Measurements from ENCODE around the gene C5orf46.

- TF ChIP-seq CTCF (conservative IDR thresholded peaks at IDR 0.05; ENCODE audit: low read depth, low read length) (no peak), EZH2 (IDR thresholded peaks at IDR 0.05; ENCODE audit: borderline replicate concordance, low read depth, low read length, poor library complexity, severe bottlenecking) (no peak)
Measured at GRCh38 chr5:147927901-147928300, 21.6 kb upstream of the C5orf46 start.
